GM19463 (cell line): ENCODE results near the gene ATXN7.

ENCODE experiments used
- ATAC-seq: cut with Tn5 transposase; IDR thresholded peaks from one replicate; pipeline ENCODE4 v1.9.1; 2021; ENCODE audit warnings: mild to moderate bottlenecking, moderate library complexity; ENCODE audit not compliant: unreplicated experiment

The ATXN7 gene

GRCh38 chr3:64010199-64010598 is 146.5 kb downstream of the ATXN7 start:
- ATAC-seq = no peak

- ATAC-seq = no peak
These were observed 148.0 kb downstream of the ATXN7 start for GRCh38 chr3:64011685-64012084.

- no peak for ATAC-seq
These were observed 153.4 kb downstream of the ATXN7 start for GRCh38 chr3:64016941-64017620.

GRCh38 chr3:64019271-64019670 is 155.6 kb downstream of the ATXN7 start:
- ATAC-seq = no peak

- ATAC-seq = no peak
These were observed 156.2 kb downstream of the ATXN7 start for GRCh38 chr3:64019879-64020278.

- ATAC-seq = no peak
These were observed 158.3 kb downstream of the ATXN7 start for GRCh38 chr3:64021922-64022321.

GRCh38 chr3:64022451-64023186 is 159.0 kb downstream of the ATXN7 start:
- no peak for ATAC-seq

GRCh38 chr3:64023187-64023860 is 159.7 kb downstream of the ATXN7 start, which contains the start of gene PSMD6:
Gene PSMD6 (minus strand): TSS chr3:64023494. CDS start chr3:64023419, 75 bp downstream.
- peak; percentile 97 for ATAC-seq

GRCh38 chr3:64023861-64024223 is 160.2 kb downstream of the ATXN7 start:
- no peak for ATAC-seq

- no peak for ATAC-seq
These were observed 162.7 kb downstream of the ATXN7 start for GRCh38 chr3:64026346-64026745.

- no peak for ATAC-seq
These were observed 164.0 kb downstream of the ATXN7 start for GRCh38 chr3:64027658-64028057.

- ATAC-seq = no peak
These were observed 165.1 kb downstream of the ATXN7 start for GRCh38 chr3:64028754-64029153.

GRCh38 chr3:64029287-64029686 is 165.6 kb downstream of the ATXN7 start:
- no peak for ATAC-seq

- peak; percentile 97 for ATAC-seq
These were observed 167.1 kb downstream of the ATXN7 start for GRCh38 chr3:64030741-64031140.

- no peak for ATAC-seq
These were observed 168.2 kb downstream of the ATXN7 start for GRCh38 chr3:64031540-64032508.

GRCh38 chr3:64033069-64033468 is 169.4 kb downstream of the ATXN7 start:
- no peak for ATAC-seq

- no peak for ATAC-seq
These were observed 173.4 kb downstream of the ATXN7 start for GRCh38 chr3:64037084-64037483.

GRCh38 chr3:64038253-64038767 is 174.6 kb downstream of the ATXN7 start:
- no peak for ATAC-seq

GRCh38 chr3:64039332-64039731 is 175.7 kb downstream of the ATXN7 start:
- no peak for ATAC-seq

- no peak for ATAC-seq
These were observed 176.5 kb downstream of the ATXN7 start for GRCh38 chr3:64039981-64040733.
